WTC11 (cell line): ENCODE measurements around the gene ELFN1. TPM values are rescaled to one million over a fixed set of nuclear protein-coding genes. Genes with fewer than 3 reads are reported as not detected.

Experiments
- ATAC-seq: fragments of 200-7000 bp; cut with Tn5 transposase; 2 replicates; pipeline ENCODE4 v1.10.0; 2021; ENCODE audit warnings: mild to moderate bottlenecking, moderate library complexity
- CTCF ChIA-PET: fragments of 300-600 bp; sonication (Branson Sonifier 250); formaldehyde crosslinking; loops from one replicate; lab custom pipeline; 2021; ENCODE audit warnings: antibody characterized with exemption; lab: Charles Lee
- POLR2A ChIA-PET: fragments of 350-600 bp; sonication (Branson Sonifier 250); formaldehyde crosslinking; loops from one replicate; lab custom pipeline; 2021; ENCODE audit warnings: antibody characterized with exemption; lab: Charles Lee
- DNase-seq: peaks from one replicate; pipeline ENCODE4 v3.0.0; 2021; ENCODE audit warnings: low spot score
- H3K27ac Mint-ChIP-seq: 2 replicates; pipeline ENCODE4 v1.8.0; 2021; ENCODE audit warnings: mixed read lengths
- H3K27me3 Mint-ChIP-seq: 2 replicates; pipeline ENCODE4 v1.8.0; 2021; ENCODE audit warnings: low read depth, mild to moderate bottlenecking, moderate library complexity, mixed read lengths
- H3K36me3 Mint-ChIP-seq: 2 replicates; pipeline ENCODE4 v1.8.0; 2021; ENCODE audit warnings: mixed read lengths
- H3K4me1 Mint-ChIP-seq: 2 replicates; pipeline ENCODE4 v1.8.0; 2022; ENCODE audit warnings: mixed read lengths
- H3K4me3 Mint-ChIP-seq: 2 replicates; pipeline ENCODE4 v1.8.0; 2021; ENCODE audit warnings: mild to moderate bottlenecking, moderate library complexity, mixed read lengths
- H3K9me3 Mint-ChIP-seq: 2 replicates; pipeline ENCODE4 v1.8.0; 2021; ENCODE audit warnings: mixed read lengths
- ATF2 ChIP-seq: sonication (generic); formaldehyde crosslinking; IDR thresholded peaks from 2 replicates; pipeline ENCODE4 v1.8.1; 2022; ENCODE audit warnings: low read depth, missing genetic modification reagents, borderline replicate concordance
- CBFB ChIP-seq: sonication (generic); formaldehyde crosslinking; IDR thresholded peaks from 2 replicates; pipeline ENCODE4 v1.8.1; 2022; ENCODE audit warnings: mild to moderate bottlenecking, low read depth, missing genetic modification reagents
- CDX4 ChIP-seq: fragments of 250-450 bp; sonication (Bioruptor Pico); IDR thresholded peaks from 2 replicates; pipeline ENCODE4 v1.9.0; 2021; ENCODE audit warnings: moderate library complexity, mild to moderate bottlenecking, inconsistent platforms, borderline replicate concordance
- CTCF ChIP-seq: fragments of 200-600 bp; IDR thresholded peaks from 2 replicates; pipeline ENCODE4 v1.8.0; 2022; ENCODE audit warnings: antibody characterized with exemption
- HMGA2 ChIP-seq: fragments of 250-450 bp; sonication (Bioruptor Pico); IDR thresholded peaks from 2 replicates; pipeline ENCODE4 v1.4.0; 2021; ENCODE audit warnings: mild to moderate bottlenecking, moderate library complexity
- IRF2 ChIP-seq: sonication (generic); formaldehyde crosslinking; IDR thresholded peaks from 2 replicates; pipeline ENCODE4 v1.8.0; 2022; ENCODE audit warnings: low read depth, missing genetic modification reagents, borderline replicate concordance
- MAX ChIP-seq: sonication (generic); formaldehyde crosslinking; IDR thresholded peaks from 2 replicates; pipeline ENCODE4 v1.8.0; 2022; ENCODE audit warnings: mild to moderate bottlenecking, missing genetic modification reagents
- NFE2L1 ChIP-seq: sonication (generic); formaldehyde crosslinking; IDR thresholded peaks from 2 replicates; pipeline ENCODE4 v1.8.1; 2023; ENCODE audit warnings: missing genetic modification reagents
- OVOL2 ChIP-seq: fragments of 250-450 bp; sonication (Bioruptor Pico); IDR thresholded peaks from 2 replicates; pipeline ENCODE4 v1.9.0; 2021; ENCODE audit warnings: mild to moderate bottlenecking, borderline replicate concordance
- RELA ChIP-seq: sonication (generic); formaldehyde crosslinking; IDR thresholded peaks from 2 replicates; pipeline ENCODE4 v1.8.1; 2022; ENCODE audit warnings: missing genetic modification reagents, mild to moderate bottlenecking, borderline replicate concordance
- SMAD4 ChIP-seq: sonication (generic); formaldehyde crosslinking; IDR thresholded peaks from 2 replicates; pipeline ENCODE4 v1.8.0; 2022; ENCODE audit warnings: mild to moderate bottlenecking, missing genetic modification reagents
- TEAD1 ChIP-seq: sonication (generic); formaldehyde crosslinking; IDR thresholded peaks from 2 replicates; pipeline ENCODE4 v1.8.0; 2022; ENCODE audit warnings: mild to moderate bottlenecking, missing genetic modification reagents
- USF2 ChIP-seq: sonication (generic); formaldehyde crosslinking; IDR thresholded peaks from 2 replicates; pipeline ENCODE4 v1.8.1; 2023; ENCODE audit warnings: mild to moderate bottlenecking, missing genetic modification reagents, moderate library complexity
- ZNF396 ChIP-seq: fragments of 250-450 bp; sonication (Bioruptor Pico); IDR thresholded peaks from 2 replicates; pipeline ENCODE4 v1.8.0; 2021; ENCODE audit warnings: mild to moderate bottlenecking, moderate library complexity, borderline replicate concordance
- total RNA-seq: library from RNA; stranded (reverse); gene quantifications from 3 replicates; pipeline ENCODE4 v1.2.3, GENCODE V29; 2021
- TF ChIP-seq, protein P1 (sequence below): sonication (generic); formaldehyde crosslinking; IDR thresholded peaks from 2 replicates; pipeline ENCODE4 v1.8.0; 2022; ENCODE audit warnings: mild to moderate bottlenecking, missing genetic modification reagents
- TF ChIP-seq, protein P2 (sequence below): sonication (generic); formaldehyde crosslinking; IDR thresholded peaks from 2 replicates; pipeline ENCODE4 v1.8.0; 2023; ENCODE audit warnings: missing genetic modification reagents

ELFN1 gene
- total RNA-seq, 1 experiment from 2014 or later: 4.6 TPM

GRCh38 chr7:1727079-1727478, 57.0 kb downstream of the ELFN1 start (continued):
- no peak for TF ChIP-seq CBFB (CRISPR knock-in tag)
- no peak for TF ChIP-seq USF2 (CRISPR knock-in tag)

DNA sequence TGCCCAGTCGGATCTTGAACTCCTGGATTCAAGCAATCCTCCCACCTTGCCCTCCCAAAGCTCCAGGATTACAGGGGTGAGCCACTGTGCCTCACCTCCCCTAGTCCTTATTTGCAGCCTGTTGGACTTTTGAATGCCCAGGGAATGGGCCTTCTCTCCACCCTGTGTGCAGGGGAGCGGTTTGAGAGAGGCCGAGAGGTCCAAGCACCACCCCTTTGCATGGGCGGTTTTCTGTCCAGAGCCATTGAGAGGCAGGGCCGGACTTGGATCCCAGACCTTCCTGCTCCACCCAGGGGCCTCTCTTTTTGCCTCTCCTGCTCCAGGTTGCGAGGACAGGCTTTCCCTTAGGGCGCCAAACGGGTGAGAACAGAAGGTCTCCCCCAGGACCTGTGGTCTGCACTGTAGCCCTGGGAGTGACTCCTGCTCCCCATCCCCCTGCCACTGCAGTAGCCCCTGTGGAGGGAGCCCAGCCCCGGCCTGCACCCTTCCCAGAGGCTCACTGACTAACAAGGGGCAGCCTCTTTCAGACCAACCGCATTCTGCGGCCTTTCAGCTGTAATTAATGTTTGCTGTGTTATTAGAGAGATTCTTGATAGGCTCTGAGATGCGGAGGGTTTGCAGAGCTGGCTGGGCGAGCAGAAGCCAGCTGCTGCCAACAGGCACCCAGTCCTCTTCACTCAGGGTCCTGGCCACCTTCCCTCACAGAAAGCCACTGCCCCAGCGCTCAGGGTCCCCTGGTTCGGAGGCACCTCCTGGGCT, 57.9 kb downstream of the ELFN1 start:
- peaks cover 9% of the 10 kb centered on the region for H3K4me1 Mint-ChIP-seq
- DNase-seq (no peak), ATAC-seq (no peak)
- 0 out of 2 replicates have a peak, but pooled peaks cover 7% of the 10 kb centered on the region for H3K36me3 Mint-ChIP-seq
- no peak overlapping the region for H3K27ac Mint-ChIP-seq
- CTCF ChIA-PET: interaction anchor here (0.6 kb wide), 1 partner anchor 40 kb away, joined by 3 read pairs; no protein-coding TSS in a partner anchor
- no peak overlapping the region for H3K4me3 Mint-ChIP-seq
- H3K27me3 Mint-ChIP-seq: peaks cover 2% of the 10 kb centered on the region; the same call in 1 of the 2 replicates
- no peak for TF ChIP-seq TEAD1 (CRISPR knock-in tag)
- no peak for TF ChIP-seq HMGA2 (CRISPR knock-in tag)
- no peak for TF ChIP-seq RELA
- TF ChIP-seq, protein P1, sequence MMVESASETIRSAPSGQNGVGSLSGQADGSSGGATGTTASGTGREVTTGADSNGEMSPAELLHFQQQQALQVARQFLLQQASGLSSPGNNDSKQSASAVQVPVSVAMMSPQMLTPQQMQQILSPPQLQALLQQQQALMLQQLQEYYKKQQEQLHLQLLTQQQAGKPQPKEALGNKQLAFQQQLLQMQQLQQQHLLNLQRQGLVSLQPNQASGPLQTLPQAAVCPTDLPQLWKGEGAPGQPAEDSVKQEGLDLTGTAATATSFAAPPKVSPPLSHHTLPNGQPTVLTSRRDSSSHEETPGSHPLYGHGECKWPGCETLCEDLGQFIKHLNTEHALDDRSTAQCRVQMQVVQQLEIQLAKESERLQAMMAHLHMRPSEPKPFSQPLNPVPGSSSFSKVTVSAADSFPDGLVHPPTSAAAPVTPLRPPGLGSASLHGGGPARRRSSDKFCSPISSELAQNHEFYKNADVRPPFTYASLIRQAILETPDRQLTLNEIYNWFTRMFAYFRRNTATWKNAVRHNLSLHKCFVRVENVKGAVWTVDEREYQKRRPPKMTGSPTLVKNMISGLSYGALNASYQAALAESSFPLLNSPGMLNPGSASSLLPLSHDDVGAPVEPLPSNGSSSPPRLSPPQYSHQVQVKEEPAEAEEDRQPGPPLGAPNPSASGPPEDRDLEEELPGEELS (CRISPR knock-in tag): no peak
- no peak for TF ChIP-seq MAX (CRISPR knock-in tag)
- no peak for TF ChIP-seq NFE2L1 (CRISPR knock-in tag)
- TF ChIP-seq ZNF396: no peak
- no peak for TF ChIP-seq OVOL2 (CRISPR knock-in tag)
- no peak for TF ChIP-seq IRF2
- no peak for TF ChIP-seq ATF2
- TF ChIP-seq CDX4 (CRISPR knock-in tag): no peak
- TF ChIP-seq CTCF: no peak
- TF ChIP-seq SMAD4 (CRISPR knock-in tag): no peak
- TF ChIP-seq, protein P2, sequence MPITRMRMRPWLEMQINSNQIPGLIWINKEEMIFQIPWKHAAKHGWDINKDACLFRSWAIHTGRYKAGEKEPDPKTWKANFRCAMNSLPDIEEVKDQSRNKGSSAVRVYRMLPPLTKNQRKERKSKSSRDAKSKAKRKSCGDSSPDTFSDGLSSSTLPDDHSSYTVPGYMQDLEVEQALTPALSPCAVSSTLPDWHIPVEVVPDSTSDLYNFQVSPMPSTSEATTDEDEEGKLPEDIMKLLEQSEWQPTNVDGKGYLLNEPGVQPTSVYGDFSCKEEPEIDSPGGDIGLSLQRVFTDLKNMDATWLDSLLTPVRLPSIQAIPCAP: no peak
- TF ChIP-seq, all 79 proteins: peak for 0
- POLR2A ChIA-PET: no interaction called here
- H3K9me3 Mint-ChIP-seq: peaks cover 12% of the 10 kb centered on the region
